ENCODE results near the gene NOTCH2. TPM values are rescaled to one million over a fixed set of nuclear protein-coding genes. Genes with fewer than 3 reads are reported as not detected.

Gene NOTCH2
- total RNA-seq, 1 donor = 330 TPM

DNA sequence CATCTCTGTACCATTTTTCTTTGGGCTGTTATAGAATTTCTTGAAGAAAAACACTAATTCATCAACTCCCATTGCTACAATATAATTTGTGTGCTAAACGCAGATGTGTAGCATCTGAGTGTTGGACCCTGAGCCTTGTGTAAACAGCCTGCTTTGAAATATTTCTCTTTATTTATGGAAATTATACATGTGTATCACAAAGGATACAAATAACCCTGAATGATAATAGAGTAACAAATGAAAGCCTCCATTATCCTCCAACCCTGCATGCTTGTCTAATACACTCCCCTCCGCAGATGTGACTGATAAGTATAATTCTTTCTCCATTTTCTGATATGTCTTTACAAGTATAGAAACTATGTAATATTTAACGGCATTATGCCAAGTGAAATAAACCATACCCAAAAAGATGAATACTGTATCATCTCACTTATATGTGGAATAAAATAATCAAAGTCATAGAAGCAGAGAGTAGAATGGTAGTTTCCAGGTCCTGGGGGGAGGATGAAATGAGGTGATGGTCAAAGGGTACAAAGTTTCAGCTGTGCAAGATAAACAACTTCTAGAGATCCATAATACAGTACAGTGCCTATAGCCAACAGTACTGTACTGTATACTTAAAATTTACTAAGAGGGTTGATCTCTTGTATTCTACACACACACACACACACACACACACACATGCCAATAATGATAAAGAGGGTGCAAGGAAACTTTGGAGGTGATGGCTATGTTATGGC, 170.3 kb downstream of the NOTCH2 start:
- H3K27me3 ChIP-seq (ENCODE audit: insufficient read depth, low read length) = peaks cover 7% of the 10 kb centered on the region
- H3K27ac ChIP-seq (ENCODE audit: low read depth, low read length) = no peak overlapping the region
- TF ChIP-seq, protein P1, sequence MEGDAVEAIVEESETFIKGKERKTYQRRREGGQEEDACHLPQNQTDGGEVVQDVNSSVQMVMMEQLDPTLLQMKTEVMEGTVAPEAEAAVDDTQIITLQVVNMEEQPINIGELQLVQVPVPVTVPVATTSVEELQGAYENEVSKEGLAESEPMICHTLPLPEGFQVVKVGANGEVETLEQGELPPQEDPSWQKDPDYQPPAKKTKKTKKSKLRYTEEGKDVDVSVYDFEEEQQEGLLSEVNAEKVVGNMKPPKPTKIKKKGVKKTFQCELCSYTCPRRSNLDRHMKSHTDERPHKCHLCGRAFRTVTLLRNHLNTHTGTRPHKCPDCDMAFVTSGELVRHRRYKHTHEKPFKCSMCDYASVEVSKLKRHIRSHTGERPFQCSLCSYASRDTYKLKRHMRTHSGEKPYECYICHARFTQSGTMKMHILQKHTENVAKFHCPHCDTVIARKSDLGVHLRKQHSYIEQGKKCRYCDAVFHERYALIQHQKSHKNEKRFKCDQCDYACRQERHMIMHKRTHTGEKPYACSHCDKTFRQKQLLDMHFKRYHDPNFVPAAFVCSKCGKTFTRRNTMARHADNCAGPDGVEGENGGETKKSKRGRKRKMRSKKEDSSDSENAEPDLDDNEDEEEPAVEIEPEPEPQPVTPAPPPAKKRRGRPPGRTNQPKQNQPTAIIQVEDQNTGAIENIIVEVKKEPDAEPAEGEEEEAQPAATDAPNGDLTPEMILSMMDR (IDR thresholded peaks at IDR 0.05; ENCODE audit: extremely low read depth, low read depth, low read length) = no peak
- no peaks in the 10 kb centered on the region for H3K9me3 ChIP-seq (ENCODE audit: low read depth, low read length)
- no peaks in the 10 kb centered on the region for H3K36me3 ChIP-seq (ENCODE audit: insufficient read depth, low read length)
- H3K4me1 ChIP-seq (ENCODE audit: insufficient read depth, low read length) = no peaks in the 10 kb centered on the region
- no peak overlapping the region for H2AFZ ChIP-seq (ENCODE audit: low read length)
- H4K20me1 ChIP-seq (ENCODE audit: insufficient read depth, low read length) = no peaks in the 10 kb centered on the region
- H3K4me3 ChIP-seq (ENCODE audit: insufficient read depth, low read length) = no peak overlapping the region
- DNase-seq (ENCODE audit: insufficient read length, low spot score, missing footprints) = no peak
- H3K4me2 ChIP-seq (ENCODE audit: insufficient read depth, low read length) = no peak overlapping the region
- H3K79me2 ChIP-seq (ENCODE audit: insufficient read depth, low read length) = no peaks in the 10 kb centered on the region

DNA sequence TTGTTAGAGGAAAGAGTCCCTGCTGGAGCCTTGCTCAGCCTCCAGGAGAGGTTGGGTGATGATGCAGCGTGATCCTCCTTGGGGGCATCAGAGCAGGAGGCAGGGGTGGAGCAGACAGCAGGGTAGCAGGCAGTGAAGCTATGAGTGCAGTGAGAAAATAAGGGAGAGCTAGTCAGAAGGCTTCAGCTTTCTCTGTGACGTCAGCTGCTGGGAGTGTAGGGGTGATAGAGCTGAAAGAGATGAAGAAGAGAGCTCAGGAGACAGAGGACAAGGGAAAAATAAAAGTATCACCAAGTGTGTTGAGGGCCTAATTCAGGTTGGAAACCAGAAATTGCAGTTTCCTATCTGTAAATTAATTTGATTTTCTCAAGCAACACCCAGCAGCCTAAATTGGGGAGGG, 170.9 kb downstream of the NOTCH2 start:
- Histone ChIP-seq H3K27ac (ENCODE audit: low read depth, low read length) (no peak overlapping the region), H3K4me3 (ENCODE audit: insufficient read depth, low read length) (no peak overlapping the region), H2AFZ (ENCODE audit: low read length) (no peak overlapping the region), H4K20me1 (ENCODE audit: insufficient read depth, low read length) (no peaks in the 10 kb centered on the region), H3K27me3 (ENCODE audit: insufficient read depth, low read length) (peaks cover 7% of the 10 kb centered on the region), H3K4me2 (ENCODE audit: insufficient read depth, low read length) (no peak overlapping the region), H3K4me1 (ENCODE audit: insufficient read depth, low read length) (no peaks in the 10 kb centered on the region), H3K79me2 (ENCODE audit: insufficient read depth, low read length) (no peaks in the 10 kb centered on the region), H3K9me3 (ENCODE audit: low read depth, low read length) (no peaks in the 10 kb centered on the region), H3K36me3 (ENCODE audit: insufficient read depth, low read length) (no peaks in the 10 kb centered on the region)
- TF ChIP-seq, protein P1 (IDR thresholded peaks at IDR 0.05; ENCODE audit: extremely low read depth, low read depth, low read length) = no peak
- no peak for DNase-seq (ENCODE audit: insufficient read length, low spot score, missing footprints)

DNA sequence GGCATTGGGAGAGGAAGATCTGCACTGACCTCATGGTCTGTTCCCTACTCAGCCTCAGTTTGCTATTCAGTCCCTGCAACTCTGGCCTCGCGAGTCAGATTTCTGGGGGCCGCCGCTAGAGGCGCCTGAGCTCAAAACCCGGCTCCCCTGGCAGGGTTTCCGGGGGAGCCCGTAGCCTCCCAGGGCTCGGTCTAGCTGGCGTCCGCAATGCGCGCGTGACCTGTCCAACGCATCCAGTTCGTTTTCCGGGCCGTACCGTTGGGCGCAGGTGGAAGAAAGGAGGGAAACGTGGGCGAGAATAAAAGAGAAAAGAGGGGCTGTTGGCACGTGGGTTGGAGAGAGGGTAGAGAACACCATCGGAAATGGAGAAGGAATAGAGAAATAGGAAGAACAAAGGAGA, 173.2 kb downstream of the NOTCH2 start, which contains the start of gene ADAM30:
Gene ADAM30 (minus strand): TSS at position 213 of the 400 bp plus-strand sequence. CDS start 179 bp downstream, at position 34.
- H3K79me2 ChIP-seq (ENCODE audit: insufficient read depth, low read length) = no peaks in the 10 kb centered on the region
- no peak for DNase-seq (ENCODE audit: insufficient read length, low spot score, missing footprints)
- peaks cover 7% of the 10 kb centered on the region for H3K27me3 ChIP-seq (ENCODE audit: insufficient read depth, low read length)
- no peaks in the 10 kb centered on the region for H3K4me1 ChIP-seq (ENCODE audit: insufficient read depth, low read length)
- no peaks in the 10 kb centered on the region for H3K9me3 ChIP-seq (ENCODE audit: low read depth, low read length)
- H4K20me1 ChIP-seq (ENCODE audit: insufficient read depth, low read length) = no peaks in the 10 kb centered on the region
- no peak within 1 kb of the TSS for H3K27ac ChIP-seq (ENCODE audit: low read depth, low read length)
- TF ChIP-seq, protein P1 (IDR thresholded peaks at IDR 0.05; ENCODE audit: extremely low read depth, low read depth, low read length) = no peak
- no peak within 1 kb of the TSS for H3K4me3 ChIP-seq (ENCODE audit: insufficient read depth, low read length)
- no peak within 1 kb of the TSS for H2AFZ ChIP-seq (ENCODE audit: low read length)
- H3K4me2 ChIP-seq (ENCODE audit: insufficient read depth, low read length) = no peak within 1 kb of the TSS
- H3K36me3 ChIP-seq (ENCODE audit: insufficient read depth, low read length) = no peaks in the 10 kb centered on the region

DNA sequence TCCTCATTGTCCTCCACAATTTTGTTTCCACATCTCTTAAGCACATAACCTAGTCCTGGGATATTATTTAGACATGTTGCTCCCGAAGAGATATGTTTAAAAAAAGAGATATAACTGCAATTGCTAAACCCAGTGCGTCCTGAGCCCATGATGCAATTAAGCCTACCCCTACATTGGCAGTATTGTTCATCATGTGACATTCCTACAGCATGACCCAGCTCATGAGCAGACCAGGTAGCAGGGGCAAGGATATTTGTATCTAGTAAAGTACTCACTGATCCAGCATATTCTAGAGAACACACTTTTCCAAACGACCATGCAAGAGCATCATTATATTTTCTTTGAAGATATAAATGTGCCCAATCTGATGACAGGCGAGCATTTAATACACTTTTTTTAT, 174.4 kb downstream of the NOTCH2 start:
- H3K9me3 ChIP-seq (ENCODE audit: low read depth, low read length) = no peaks in the 10 kb centered on the region

More for the DNA sequence above, 174.4 kb downstream of the NOTCH2 start:
- no peaks in the 10 kb centered on the region for H3K79me2 ChIP-seq (ENCODE audit: insufficient read depth, low read length)
- TF ChIP-seq, protein P1 (IDR thresholded peaks at IDR 0.05; ENCODE audit: extremely low read depth, low read depth, low read length) = no peak
- no peak overlapping the region for H3K4me2 ChIP-seq (ENCODE audit: insufficient read depth, low read length)
- H3K4me3 ChIP-seq (ENCODE audit: insufficient read depth, low read length) = no peak overlapping the region
- H3K36me3 ChIP-seq (ENCODE audit: insufficient read depth, low read length) = no peaks in the 10 kb centered on the region
- no peak overlapping the region for H3K27ac ChIP-seq (ENCODE audit: low read depth, low read length)
- no peaks in the 10 kb centered on the region for H3K4me1 ChIP-seq (ENCODE audit: insufficient read depth, low read length)
- H4K20me1 ChIP-seq (ENCODE audit: insufficient read depth, low read length) = no peaks in the 10 kb centered on the region
- H3K27me3 ChIP-seq (ENCODE audit: insufficient read depth, low read length) = peaks cover 7% of the 10 kb centered on the region
- H2AFZ ChIP-seq (ENCODE audit: low read length) = no peak overlapping the region
- DNase-seq (ENCODE audit: insufficient read length, low spot score, missing footprints) = no peak

Data from osteoblast (primary cell).